HCT116 (cell line): ENCODE results near the gene EHD4.

Experiments used
- CEBPB ChIP-seq: IDR thresholded peaks from 2 replicates; pipeline ENCODE4 v1.6.1; 2012; ENCODE audit warnings: low read depth
- EGR1 ChIP-seq: IDR thresholded peaks from 2 replicates; pipeline ENCODE4 v1.6.1; 2012; ENCODE audit warnings: low read depth
- EZH2 ChIP-seq: fragments of 200-600 bp; sonication (generic); IDR thresholded peaks from 2 replicates; pipeline ENCODE4 v1.6.1; 2017; ENCODE audit warnings: antibody characterized with exemption, mixed run types
- MAX ChIP-seq: IDR thresholded peaks from 2 replicates; pipeline ENCODE4 v1.6.1; 2012
- POLR2A ChIP-seq: IDR thresholded peaks from 2 replicates; pipeline ENCODE4 v1.7.0; 2011; ENCODE audit warnings: borderline replicate concordance; ENCODE audit not compliant: insufficient read depth, insufficient read length; ENCODE audit errors: extremely low read depth
- POLR2AphosphoS5 ChIP-seq: IDR thresholded peaks from 2 replicates; pipeline ENCODE4 v1.6.1; 2011; ENCODE audit warnings: mild to moderate bottlenecking, low read depth, low read length, moderate library complexity
- RAD21 ChIP-seq: IDR thresholded peaks from 2 replicates; pipeline ENCODE4 v1.6.1; 2012; ENCODE audit warnings: low read depth, mild to moderate bottlenecking
- SRF ChIP-seq: IDR thresholded peaks from 2 replicates; pipeline ENCODE4 v1.6.1; 2012; ENCODE audit warnings: low read depth
- YY1 ChIP-seq: IDR thresholded peaks from 2 replicates; pipeline ENCODE4 v1.6.1; 2011; ENCODE audit warnings: low read length, low read depth, moderate library complexity, mild to moderate bottlenecking; ENCODE audit not compliant: insufficient replicate concordance; ENCODE audit errors: extremely low read depth
- TF ChIP-seq, protein P1 (sequence below), 3 experiments: fragments of 200-600 bp in 1 of 3; sonication (generic) in 1 of 3; IDR thresholded peaks in 2 of 3; conservative IDR thresholded peaks in 1 of 3; 2 replicates each; pipeline ENCODE4 v1.5.1; 2012 to 2017; ENCODE audit warnings: low read depth in 2 of 3, low read length in 2 of 3, antibody characterized with exemption in 1 of 3, borderline replicate concordance in 1 of 3, control low read depth in 1 of 3, mild to moderate bottlenecking in 1 of 3, mixed read lengths in 1 of 3, mixed run types in 1 of 3, moderate library complexity in 1 of 3; ENCODE audit not compliant: insufficient read depth in 1 of 3
- TF ChIP-seq, protein P2 (sequence below): IDR thresholded peaks from 2 replicates; pipeline ENCODE4 v1.6.1; 2012; ENCODE audit warnings: low read depth

DNA sequence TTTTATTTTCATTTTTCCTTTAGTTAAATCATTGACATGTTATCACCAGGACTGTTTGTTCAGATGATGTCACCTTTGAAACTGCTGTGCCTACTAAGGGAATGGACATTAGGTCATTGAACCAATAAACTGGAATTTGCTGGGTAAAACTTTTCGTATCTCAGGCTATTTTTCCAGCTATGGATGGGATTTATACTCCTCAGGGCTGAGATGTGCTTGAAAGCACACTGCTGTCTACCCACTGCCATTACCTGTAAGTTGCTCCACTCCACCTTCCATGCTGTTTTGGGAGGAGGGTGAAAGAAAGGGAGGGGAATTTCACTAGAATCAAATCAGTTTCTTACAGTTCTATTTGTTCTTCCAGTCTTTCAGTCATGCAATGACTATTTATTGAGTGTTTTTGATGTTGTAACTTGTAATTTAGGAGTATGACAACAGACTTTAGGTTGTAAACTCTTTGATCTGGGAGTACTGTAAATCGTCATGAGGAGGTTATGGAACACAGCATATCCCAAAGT lies 11.3 kb downstream of the EHD4 start:
- no peak for TF ChIP-seq EZH2
- TF ChIP-seq, protein P1, sequence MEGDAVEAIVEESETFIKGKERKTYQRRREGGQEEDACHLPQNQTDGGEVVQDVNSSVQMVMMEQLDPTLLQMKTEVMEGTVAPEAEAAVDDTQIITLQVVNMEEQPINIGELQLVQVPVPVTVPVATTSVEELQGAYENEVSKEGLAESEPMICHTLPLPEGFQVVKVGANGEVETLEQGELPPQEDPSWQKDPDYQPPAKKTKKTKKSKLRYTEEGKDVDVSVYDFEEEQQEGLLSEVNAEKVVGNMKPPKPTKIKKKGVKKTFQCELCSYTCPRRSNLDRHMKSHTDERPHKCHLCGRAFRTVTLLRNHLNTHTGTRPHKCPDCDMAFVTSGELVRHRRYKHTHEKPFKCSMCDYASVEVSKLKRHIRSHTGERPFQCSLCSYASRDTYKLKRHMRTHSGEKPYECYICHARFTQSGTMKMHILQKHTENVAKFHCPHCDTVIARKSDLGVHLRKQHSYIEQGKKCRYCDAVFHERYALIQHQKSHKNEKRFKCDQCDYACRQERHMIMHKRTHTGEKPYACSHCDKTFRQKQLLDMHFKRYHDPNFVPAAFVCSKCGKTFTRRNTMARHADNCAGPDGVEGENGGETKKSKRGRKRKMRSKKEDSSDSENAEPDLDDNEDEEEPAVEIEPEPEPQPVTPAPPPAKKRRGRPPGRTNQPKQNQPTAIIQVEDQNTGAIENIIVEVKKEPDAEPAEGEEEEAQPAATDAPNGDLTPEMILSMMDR (IDR thresholded peaks at IDR 0.05 in 2 of 3, conservative IDR thresholded peaks at IDR 0.05 in 1 of 3; ENCODE audit: borderline replicate concordance in 1 of 3, insufficient read depth in 1 of 3, low read depth in 2 of 3, low read length in 2 of 3) = no peak
- TF ChIP-seq, protein P2, sequence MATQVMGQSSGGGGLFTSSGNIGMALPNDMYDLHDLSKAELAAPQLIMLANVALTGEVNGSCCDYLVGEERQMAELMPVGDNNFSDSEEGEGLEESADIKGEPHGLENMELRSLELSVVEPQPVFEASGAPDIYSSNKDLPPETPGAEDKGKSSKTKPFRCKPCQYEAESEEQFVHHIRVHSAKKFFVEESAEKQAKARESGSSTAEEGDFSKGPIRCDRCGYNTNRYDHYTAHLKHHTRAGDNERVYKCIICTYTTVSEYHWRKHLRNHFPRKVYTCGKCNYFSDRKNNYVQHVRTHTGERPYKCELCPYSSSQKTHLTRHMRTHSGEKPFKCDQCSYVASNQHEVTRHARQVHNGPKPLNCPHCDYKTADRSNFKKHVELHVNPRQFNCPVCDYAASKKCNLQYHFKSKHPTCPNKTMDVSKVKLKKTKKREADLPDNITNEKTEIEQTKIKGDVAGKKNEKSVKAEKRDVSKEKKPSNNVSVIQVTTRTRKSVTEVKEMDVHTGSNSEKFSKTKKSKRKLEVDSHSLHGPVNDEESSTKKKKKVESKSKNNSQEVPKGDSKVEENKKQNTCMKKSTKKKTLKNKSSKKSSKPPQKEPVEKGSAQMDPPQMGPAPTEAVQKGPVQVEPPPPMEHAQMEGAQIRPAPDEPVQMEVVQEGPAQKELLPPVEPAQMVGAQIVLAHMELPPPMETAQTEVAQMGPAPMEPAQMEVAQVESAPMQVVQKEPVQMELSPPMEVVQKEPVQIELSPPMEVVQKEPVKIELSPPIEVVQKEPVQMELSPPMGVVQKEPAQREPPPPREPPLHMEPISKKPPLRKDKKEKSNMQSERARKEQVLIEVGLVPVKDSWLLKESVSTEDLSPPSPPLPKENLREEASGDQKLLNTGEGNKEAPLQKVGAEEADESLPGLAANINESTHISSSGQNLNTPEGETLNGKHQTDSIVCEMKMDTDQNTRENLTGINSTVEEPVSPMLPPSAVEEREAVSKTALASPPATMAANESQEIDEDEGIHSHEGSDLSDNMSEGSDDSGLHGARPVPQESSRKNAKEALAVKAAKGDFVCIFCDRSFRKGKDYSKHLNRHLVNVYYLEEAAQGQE = no peak
- TF ChIP-seq EGR1 = no peak
- no peak for TF ChIP-seq POLR2A
- no peak for TF ChIP-seq YY1
- no peak for TF ChIP-seq MAX
- TF ChIP-seq POLR2AphosphoS5 = no peak
- TF ChIP-seq SRF = no peak
- TF ChIP-seq RAD21 = no peak
- no peak for TF ChIP-seq CEBPB
